Keratinocyte (primary cell): ENCODE results near the gene CORO2B. TPM values are rescaled to one million over a fixed set of nuclear protein-coding genes. Genes with fewer than 3 reads are reported as not detected.

Experiments
- DNase-seq: peaks from one replicate; pipeline ENCODE4 v3.0.0-alpha.2; 2011; ENCODE audit warnings: low read depth, missing footprints, low spot score
- FAIRE-seq: peaks from 2 replicates; lab custom pipeline; 2011; peaks lifted over from hg19 to GRCh38; lab: Jason Lieb, UNC
- H2AFZ ChIP-seq: 2 replicates; pipeline ENCODE4 v1.6.0; 2012; ENCODE audit warnings: low read length, control low read depth, inconsistent platforms; ENCODE audit not compliant: control insufficient read depth
- H3K27ac ChIP-seq: 2 replicates; pipeline ENCODE4 v1.5.1; 2011; ENCODE audit warnings: low read length; ENCODE audit not compliant: control insufficient read depth, insufficient read depth
- H3K27me3 ChIP-seq: 3 replicates; pipeline ENCODE4 v1.6.0; 2011; ENCODE audit warnings: low read length; ENCODE audit not compliant: control insufficient read depth, insufficient read depth; ENCODE audit errors: extremely low read depth
- H3K36me3 ChIP-seq, 2 experiments: 2 replicates in 1 of 2; 3 replicates in 1 of 2; pipeline ENCODE4 v1.5.1; 2011; ENCODE audit warnings: low read length in 2 of 2, mild to moderate bottlenecking in 1 of 2; ENCODE audit not compliant: control insufficient read depth in 2 of 2, insufficient read depth in 2 of 2; ENCODE audit errors: extremely low read depth in 1 of 2
- H3K4me1 ChIP-seq: 3 replicates; pipeline ENCODE4 v1.5.1; 2011; ENCODE audit warnings: low read length; ENCODE audit not compliant: control insufficient read depth, insufficient read depth; ENCODE audit errors: extremely low read depth
- H3K4me2 ChIP-seq: 3 replicates; pipeline ENCODE4 v1.6.0; 2011; ENCODE audit warnings: low read depth, low read length; ENCODE audit not compliant: control insufficient read depth, insufficient read depth; ENCODE audit errors: extremely low read depth
- H3K4me3 ChIP-seq, 3 experiments: fragments of 200-600 bp in 1 of 3; sonication (generic) in 1 of 3; 2 replicates in 2 of 3; 3 replicates in 1 of 3; pipeline ENCODE4 v1.5.1; 2011 to 2016; ENCODE audit warnings: low read length in 3 of 3, mild to moderate bottlenecking in 3 of 3, control low read depth in 2 of 3, inconsistent platforms in 1 of 3, low read depth in 1 of 3, mixed read lengths in 1 of 3, mixed run types in 1 of 3, moderate library complexity in 1 of 3; ENCODE audit not compliant: control insufficient read depth in 2 of 3, insufficient read depth in 2 of 3; ENCODE audit errors: extremely low read depth in 1 of 3
- H3K79me2 ChIP-seq: 2 replicates; pipeline ENCODE4 v1.6.0; 2012; ENCODE audit warnings: low read length; ENCODE audit not compliant: control insufficient read depth, insufficient read depth
- H3K9ac ChIP-seq: 3 replicates; pipeline ENCODE4 v1.6.0; 2011; ENCODE audit warnings: low read length; ENCODE audit not compliant: control insufficient read depth, insufficient read depth; ENCODE audit errors: extremely low read depth
- H3K9me1 ChIP-seq: 3 replicates; pipeline ENCODE4 v1.6.0; 2011; ENCODE audit warnings: low read length; ENCODE audit not compliant: control insufficient read depth, insufficient read depth; ENCODE audit errors: extremely low read depth
- H3K9me3 ChIP-seq: 2 replicates; pipeline ENCODE4 v1.5.1; 2012; ENCODE audit warnings: low read depth, low read length; ENCODE audit not compliant: control insufficient read depth
- H4K20me1 ChIP-seq: 3 replicates; pipeline ENCODE4 v1.6.0; 2011; ENCODE audit warnings: low read length; ENCODE audit not compliant: control insufficient read depth, insufficient read depth; ENCODE audit errors: extremely low read depth
- CTCF ChIP-seq, 3 experiments: IDR thresholded peaks in 1 of 3; conservative IDR thresholded peaks in 1 of 3; optimal IDR thresholded peaks in 1 of 3; 2 replicates in 2 of 3; 3 replicates in 1 of 3; pipeline versions ENCODE3 to v1.5.1; 2011; ENCODE audit warnings: low read length in 3 of 3, mild to moderate bottlenecking in 3 of 3, moderate library complexity in 2 of 3, control low read depth in 1 of 3, inconsistent platforms in 1 of 3; ENCODE audit not compliant: insufficient read depth in 2 of 3; ENCODE audit errors: extremely low read depth in 1 of 3
- EZH2 ChIP-seq: IDR thresholded peaks from one replicate; pipeline ENCODE4 v1.6.1; 2012; ENCODE audit warnings: inconsistent platforms, mild to moderate bottlenecking, low read length, moderate library complexity
- dilution Hi-C: fragments of 300-500 bp; cut with MboI; formaldehyde crosslinking; loops from one replicate; pipeline ENCODE4 v1.7.0; 2020; ENCODE audit warnings: low sequenced_read_pairs; ENCODE audit not compliant: extremely low pct_ligation_motif_present
- polyA plus RNA-seq, 5 experiments: library from polyadenylated mRNA; depleted of rRNA in 3 of 5; stranded (reverse) in 3 of 5; stranded (forward) in 1 of 5; unstranded in 1 of 5; fragments of >200 nt; gene quantifications; 1 replicate in 1 of 5; 2 replicates in 3 of 5; 3 replicates in 1 of 5; pipeline versions ENCODE4 v1.2.1 to v1.2.3, GENCODE V29; 2011 to 2012; ENCODE audit warnings: missing spikeins in 2 of 5, low read depth in 1 of 5, low replicate concordance in 1 of 5

Gene CORO2B
- polyA plus RNA-seq, 1 donor (not counting 4 experiments of a cell fraction or from before 2014, with no cell fraction given) = 0.13 TPM

GRCh38 chr15:68719051-68719450, 140.3 kb downstream of the CORO2B start:
- FAIRE-seq = no peak
- no peak for DNase-seq
- dilution Hi-C loops = no loop called here
- Histone ChIP-seq H3K9me1 (no peaks in the 10 kb centered on the region), H4K20me1 (no peaks in the 10 kb centered on the region), H3K27ac (no peak overlapping the region), H3K27me3 (peaks cover 10% of the 10 kb centered on the region), H3K4me2 (no peak overlapping the region), H3K9ac (no peak overlapping the region), H2AFZ (no peak overlapping the region), H3K9me3 (no peaks in the 10 kb centered on the region), H3K36me3 (no peaks in the 10 kb centered on the region), H3K79me2 (no peaks in the 10 kb centered on the region), H3K4me1 (peaks cover 8% of the 10 kb centered on the region), H3K4me3 (no peak overlapping the region)
- TF ChIP-seq EZH2 (no peak), CTCF (optimal IDR thresholded peaks at IDR 0.05 in 1 of 3, IDR thresholded peaks at IDR 0.05 in 1 of 3, conservative IDR thresholded peaks at IDR 0.05 in 1 of 3; ENCODE audit: extremely low read depth in 1 of 3, insufficient read depth in 2 of 3, low read length in 3 of 3) (no peak)

GRCh38 chr15:68719672-68720071, 140.9 kb downstream of the CORO2B start:
- peaks cover 8% of the 10 kb centered on the region for H3K4me1 ChIP-seq
- H3K27me3 ChIP-seq = peaks cover 10% of the 10 kb centered on the region
- DNase-seq (no peak), FAIRE-seq (no peak)
- H3K9ac ChIP-seq = no peak overlapping the region
- H3K9me1 ChIP-seq = no peaks in the 10 kb centered on the region
- dilution Hi-C loops = no loop called here
- H3K4me3 ChIP-seq = no peak overlapping the region
- no peaks in the 10 kb centered on the region for H3K9me3 ChIP-seq
- no peaks in the 10 kb centered on the region for H3K36me3 ChIP-seq
- H3K79me2 ChIP-seq = no peaks in the 10 kb centered on the region
- no peak for TF ChIP-seq EZH2
- H3K27ac ChIP-seq = no peak overlapping the region
- no peak overlapping the region for H2AFZ ChIP-seq
- H4K20me1 ChIP-seq = no peaks in the 10 kb centered on the region
- no peak overlapping the region for H3K4me2 ChIP-seq

- no peaks in the 10 kb centered on the region for H3K9me3 ChIP-seq
- H3K4me1 ChIP-seq = peaks cover 8% of the 10 kb centered on the region
- H3K36me3 ChIP-seq = no peaks in the 10 kb centered on the region
- H4K20me1 ChIP-seq = no peaks in the 10 kb centered on the region
- dilution Hi-C loops = no loop called here
- H3K4me3 ChIP-seq = no peak overlapping the region
- H3K9ac ChIP-seq = no peak overlapping the region
- H3K27me3 ChIP-seq = peaks cover 4% of the 10 kb centered on the region
- H3K9me1 ChIP-seq = no peaks in the 10 kb centered on the region
- H3K79me2 ChIP-seq = no peaks in the 10 kb centered on the region
- FAIRE-seq (no peak), DNase-seq (no peak)
- H2AFZ ChIP-seq = no peak overlapping the region
- TF ChIP-seq CTCF (optimal IDR thresholded peaks at IDR 0.05 in 1 of 3, IDR thresholded peaks at IDR 0.05 in 1 of 3, conservative IDR thresholded peaks at IDR 0.05 in 1 of 3; ENCODE audit: extremely low read depth in 1 of 3, insufficient read depth in 2 of 3, low read length in 3 of 3) = no peak
- no peak for TF ChIP-seq EZH2
- H3K27ac ChIP-seq = no peak overlapping the region
- H3K4me2 ChIP-seq = no peak overlapping the region
Measured at GRCh38 chr15:68721886-68722285, 143.1 kb downstream of the CORO2B start.
